Measurements from ENCODE around the gene FBXO42. TPM values are rescaled to one million over a fixed set of nuclear protein-coding genes. Genes with fewer than 3 reads are reported as not detected.

Gene FBXO42
- total and polyA plus RNA-seq, 2 donors (not counting 1 experiment from before 2014, with no cell fraction given) = 10.4 to 13.5 TPM

- TF ChIP-seq EZH2 (IDR thresholded peaks at IDR 0.05; ENCODE audit: low read length, missing control alignments) = no peak
- TF ChIP-seq CTCF (conservative IDR thresholded peaks at IDR 0.05 in 1 of 2, IDR thresholded peaks at IDR 0.05 in 1 of 2; ENCODE audit: low read depth in 1 of 2, low read length in 2 of 2) = no peak
- H3K9ac ChIP-seq (ENCODE audit: insufficient read depth, low read length) = no peak overlapping the region
- no peaks in the 10 kb centered on the region for H3K79me2 ChIP-seq (ENCODE audit: control insufficient read depth, insufficient read depth, low read length)
- no peaks in the 10 kb centered on the region for H3K27me3 ChIP-seq (ENCODE audit: control insufficient read depth, insufficient read depth, low read length)
- H3K4me1 ChIP-seq (ENCODE audit: control insufficient read depth, extremely low read depth, insufficient read depth, low read length) = peaks cover 6% of the 10 kb centered on the region
- no peaks in the 10 kb centered on the region for H3K9me3 ChIP-seq (ENCODE audit: control insufficient read depth, insufficient read depth, low read depth, low read length)
- no peak overlapping the region for H3K4me3 ChIP-seq (replicated peaks in 1 of 4; ENCODE audit: control extremely low read depth in 1 of 4, insufficient read depth in 1 of 4, low read depth in 3 of 4, low read length in 4 of 4)
- H3K36me3 ChIP-seq (ENCODE audit: control insufficient read depth, insufficient read depth, low read length) = no peaks in the 10 kb centered on the region
- H3K27ac ChIP-seq (ENCODE audit: insufficient read depth, low read length) = no peak overlapping the region
- peak in 1 of 2 donors; percentile 52 for DNase-seq (ENCODE audit: low read depth in 2 of 2)
- no peak overlapping the region for H2AFZ ChIP-seq (ENCODE audit: low read length)
- H4K20me1 ChIP-seq (ENCODE audit: control insufficient read depth, extremely low read depth, insufficient read depth, low read length) = no peaks in the 10 kb centered on the region
- no peak overlapping the region for H3K4me2 ChIP-seq (ENCODE audit: extremely low read depth, insufficient read depth, low read length)
Measured at GRCh38 chr1:16208270-16208987, 143.9 kb downstream of the FBXO42 start.

DNA sequence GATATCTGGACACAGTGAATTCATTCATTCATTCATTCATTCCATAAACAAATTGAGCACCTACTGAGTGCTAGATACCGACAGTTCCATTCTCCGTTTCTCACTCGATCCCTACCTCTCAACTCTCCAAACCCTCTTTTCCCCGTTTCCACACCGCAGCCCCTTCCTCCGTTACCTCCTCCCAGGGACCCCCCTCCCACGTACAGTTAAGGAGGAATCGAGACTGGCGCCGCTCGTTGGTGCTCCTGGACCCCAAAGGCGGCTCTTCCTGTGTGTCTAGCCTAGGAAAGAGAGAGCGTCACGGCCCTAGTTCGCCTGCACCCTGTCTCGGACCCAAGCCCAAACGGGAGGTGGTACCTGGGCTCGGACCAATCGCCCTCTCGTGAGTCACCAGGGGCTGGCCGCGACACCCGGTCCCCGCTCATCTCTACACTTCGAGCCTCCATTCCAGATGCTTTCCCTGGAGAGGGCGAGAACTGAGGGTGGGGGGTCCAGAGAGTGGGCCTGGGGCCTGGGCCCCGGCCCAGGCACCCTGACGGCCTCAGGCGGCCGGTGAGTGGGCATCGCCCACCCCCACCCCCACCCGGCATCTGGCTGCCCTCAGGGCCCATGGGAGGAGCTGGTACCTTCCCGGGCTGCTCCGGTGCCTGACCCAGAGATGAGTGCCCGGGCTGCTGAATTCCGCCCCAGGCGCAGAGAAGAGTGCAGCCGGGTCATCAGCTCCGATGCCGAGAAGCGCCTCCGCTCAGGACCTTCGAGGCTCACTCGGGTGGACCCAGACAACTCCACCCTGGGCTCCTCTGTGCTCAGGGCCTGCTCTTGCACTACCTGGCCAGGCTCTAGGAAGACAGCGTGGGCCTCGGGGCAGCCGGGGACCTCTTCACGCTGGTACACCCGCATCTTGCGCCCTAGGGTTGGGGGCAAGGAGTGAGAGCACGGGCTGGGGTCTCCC is 144.7 kb downstream of the FBXO42 start:
- Histone ChIP-seq H4K20me1 (ENCODE audit: control insufficient read depth, extremely low read depth, insufficient read depth, low read length) (no peaks in the 10 kb centered on the region), H3K4me3 (replicated peaks in 1 of 4; ENCODE audit: control extremely low read depth in 1 of 4, insufficient read depth in 1 of 4, low read depth in 3 of 4, low read length in 4 of 4) (peak overlapping the region; percentile 31 to 57 (median 46)), H3K79me2 (ENCODE audit: control insufficient read depth, insufficient read depth, low read length) (no peaks in the 10 kb centered on the region), H3K36me3 (ENCODE audit: control insufficient read depth, insufficient read depth, low read length) (no peaks in the 10 kb centered on the region), H3K4me2 (ENCODE audit: extremely low read depth, insufficient read depth, low read length) (peak overlapping the region; percentile 85), H3K27ac (ENCODE audit: insufficient read depth, low read length) (peak overlapping the region; percentile 81), H3K9me3 (ENCODE audit: control insufficient read depth, insufficient read depth, low read depth, low read length) (no peaks in the 10 kb centered on the region), H3K27me3 (ENCODE audit: control insufficient read depth, insufficient read depth, low read length) (no peaks in the 10 kb centered on the region), H3K4me1 (ENCODE audit: control insufficient read depth, extremely low read depth, insufficient read depth, low read length) (peaks cover 6% of the 10 kb centered on the region), H3K9ac (ENCODE audit: insufficient read depth, low read length) (peak overlapping the region; percentile 62), H2AFZ (ENCODE audit: low read length) (peak overlapping the region; percentile 69)
- no peak for TF ChIP-seq EZH2 (IDR thresholded peaks at IDR 0.05; ENCODE audit: low read length, missing control alignments)
- TF ChIP-seq CTCF (conservative IDR thresholded peaks at IDR 0.05 in 1 of 2, IDR thresholded peaks at IDR 0.05 in 1 of 2; ENCODE audit: low read depth in 1 of 2, low read length in 2 of 2) = no peak
- no peak for DNase-seq (ENCODE audit: low read depth in 2 of 2)
